ENCODE measurements around the gene OR10H4. TPM values are rescaled to one million over a fixed set of nuclear protein-coding genes. Genes with fewer than 3 reads are reported as not detected.
"Not testable (repeated sequence)": the region's sequence is repeated elsewhere in the genome, so short reads cannot be mapped to it uniquely, and the experiment has no call there.

OR10H4 gene
- total and polyA plus RNA-seq, 2 donors (not counting 1 experiment from before 2014, with no cell fraction given): not detected

GRCh38 chr19:15902254-15902653 lies 46.6 kb upstream of the OR10H4 start:
- TF ChIP-seq EZH2 (IDR thresholded peaks at IDR 0.05; ENCODE audit: low read length, missing control alignments) (no peak), CTCF (conservative IDR thresholded peaks at IDR 0.05 in 1 of 2, IDR thresholded peaks at IDR 0.05 in 1 of 2; ENCODE audit: low read depth in 1 of 2, low read length in 2 of 2) (no peak)
- no peaks in the 10 kb centered on the region for H3K9me3 ChIP-seq (ENCODE audit: control insufficient read depth, insufficient read depth, low read depth, low read length)

GRCh38 chr19:15902898-15903297 lies 45.9 kb upstream of the OR10H4 start:
- H3K4me3 ChIP-seq (replicated peaks in 1 of 4; ENCODE audit: control extremely low read depth in 1 of 4, insufficient read depth in 1 of 4, low read depth in 3 of 4, low read length in 4 of 4); H3K27ac ChIP-seq (ENCODE audit: insufficient read depth, low read length); DNase-seq (ENCODE audit: low read depth in 2 of 2); H4K20me1 ChIP-seq (ENCODE audit: control insufficient read depth, extremely low read depth, insufficient read depth, low read length); H3K9ac ChIP-seq (ENCODE audit: insufficient read depth, low read length); H3K79me2 ChIP-seq (ENCODE audit: control insufficient read depth, insufficient read depth, low read length); H3K4me2 ChIP-seq (ENCODE audit: extremely low read depth, insufficient read depth, low read length); H3K9me3 ChIP-seq (ENCODE audit: control insufficient read depth, insufficient read depth, low read depth, low read length); H3K36me3 ChIP-seq (ENCODE audit: control insufficient read depth, insufficient read depth, low read length); H2AFZ ChIP-seq (ENCODE audit: low read length); H3K4me1 ChIP-seq (ENCODE audit: control insufficient read depth, extremely low read depth, insufficient read depth, low read length); H3K27me3 ChIP-seq (ENCODE audit: control insufficient read depth, insufficient read depth, low read length): not testable (repeated sequence)

More at GRCh38 chr19:15902254-15902653, 46.6 kb upstream of the OR10H4 start:
- Histone ChIP-seq H3K4me2 (ENCODE audit: extremely low read depth, insufficient read depth, low read length) (no peak overlapping the region), H3K79me2 (ENCODE audit: control insufficient read depth, insufficient read depth, low read length) (no peaks in the 10 kb centered on the region), H3K4me3 (replicated peaks in 1 of 4; ENCODE audit: control extremely low read depth in 1 of 4, insufficient read depth in 1 of 4, low read depth in 3 of 4, low read length in 4 of 4) (no peak overlapping the region), H3K9ac (ENCODE audit: insufficient read depth, low read length) (no peak overlapping the region), H3K4me1 (ENCODE audit: control insufficient read depth, extremely low read depth, insufficient read depth, low read length) (no peaks in the 10 kb centered on the region), H3K36me3 (ENCODE audit: control insufficient read depth, insufficient read depth, low read length) (no peaks in the 10 kb centered on the region), H3K27ac (ENCODE audit: insufficient read depth, low read length) (no peak overlapping the region), H2AFZ (ENCODE audit: low read length) (no peak overlapping the region), H4K20me1 (ENCODE audit: control insufficient read depth, extremely low read depth, insufficient read depth, low read length) (no peaks in the 10 kb centered on the region), H3K27me3 (ENCODE audit: control insufficient read depth, insufficient read depth, low read length) (no peaks in the 10 kb centered on the region)
- no peak for DNase-seq (ENCODE audit: low read depth in 2 of 2)

- Histone ChIP-seq H2AFZ (ENCODE audit: low read length) (no peak overlapping the region), H3K4me2 (ENCODE audit: extremely low read depth, insufficient read depth, low read length) (no peak overlapping the region), H3K9me3 (ENCODE audit: control insufficient read depth, insufficient read depth, low read depth, low read length) (no peaks in the 10 kb centered on the region), H3K4me3 (replicated peaks in 1 of 4; ENCODE audit: control extremely low read depth in 1 of 4, insufficient read depth in 1 of 4, low read depth in 3 of 4, low read length in 4 of 4) (no peak overlapping the region), H3K79me2 (ENCODE audit: control insufficient read depth, insufficient read depth, low read length) (no peaks in the 10 kb centered on the region), H3K36me3 (ENCODE audit: control insufficient read depth, insufficient read depth, low read length) (no peaks in the 10 kb centered on the region), H3K27me3 (ENCODE audit: control insufficient read depth, insufficient read depth, low read length) (no peaks in the 10 kb centered on the region), H3K27ac (ENCODE audit: insufficient read depth, low read length) (no peak overlapping the region), H3K9ac (ENCODE audit: insufficient read depth, low read length) (no peak overlapping the region), H3K4me1 (ENCODE audit: control insufficient read depth, extremely low read depth, insufficient read depth, low read length) (no peaks in the 10 kb centered on the region), H4K20me1 (ENCODE audit: control insufficient read depth, extremely low read depth, insufficient read depth, low read length) (no peaks in the 10 kb centered on the region)
- no peak for TF ChIP-seq CTCF (conservative IDR thresholded peaks at IDR 0.05 in 1 of 2, IDR thresholded peaks at IDR 0.05 in 1 of 2; ENCODE audit: low read depth in 1 of 2, low read length in 2 of 2)
- no peak for TF ChIP-seq EZH2 (IDR thresholded peaks at IDR 0.05; ENCODE audit: low read length, missing control alignments)
- no peak for DNase-seq (ENCODE audit: low read depth in 2 of 2)
Measured at GRCh38 chr19:15905026-15905425, 43.8 kb upstream of the OR10H4 start.
